Fibroblast of skin of left quadriceps (primary cell): Measurements from ENCODE around the gene RELT.
A peak's percentile ranks its signal among the peaks of the same experiment; 100 is the strongest.

Source experiments
- DNase-seq, 2 experiments: peaks; one replicate each; pipeline ENCODE4 v3.0.0-alpha.2; 2013; ENCODE audit warnings: low read depth in 2 of 2

RELT gene

GRCh38 chr11:73392108-73393010 lies 16.2 kb downstream of the RELT start:
- no peak for DNase-seq

GRCh38 chr11:73393011-73393380 lies 16.8 kb downstream of the RELT start:
- no peak for DNase-seq

GRCh38 chr11:73393479-73394415 lies 17.5 kb downstream of the RELT start:
- DNase-seq, result peak; percentile 53 to 61

GRCh38 chr11:73394416-73395296 lies 18.5 kb downstream of the RELT start:
- no peak for DNase-seq

GRCh38 chr11:73395297-73396208 lies 19.4 kb downstream of the RELT start:
- DNase-seq, result no peak

- no peak for DNase-seq
Observed at GRCh38 chr11:73396251-73396930, 20.2 kb downstream of the RELT start.

- no peak for DNase-seq
Observed at GRCh38 chr11:73396985-73397384, 20.8 kb downstream of the RELT start.

- DNase-seq, result no peak
Observed at GRCh38 chr11:73397468-73398131, 21.4 kb downstream of the RELT start.

- no peak for DNase-seq
Observed at GRCh38 chr11:73398132-73398526, 21.9 kb downstream of the RELT start.

- no peak for DNase-seq
Observed at GRCh38 chr11:73398721-73399120, 22.5 kb downstream of the RELT start.

GRCh38 chr11:73399159-73399590 lies 23.0 kb downstream of the RELT start:
- DNase-seq, result no peak

- no peak for DNase-seq
Observed at GRCh38 chr11:73399636-73400035, 23.4 kb downstream of the RELT start.

GRCh38 chr11:73400293-73400692 lies 24.1 kb downstream of the RELT start:
- DNase-seq, result no peak

- no peak for DNase-seq
Observed at GRCh38 chr11:73401217-73401923, 25.2 kb downstream of the RELT start.

- no peak for DNase-seq
Observed at GRCh38 chr11:73401924-73402833, 26.0 kb downstream of the RELT start.

GRCh38 chr11:73402834-73403185 lies 26.6 kb downstream of the RELT start:
- DNase-seq, result no peak

- DNase-seq, result no peak
Observed at GRCh38 chr11:73403541-73403940, 27.3 kb downstream of the RELT start.

GRCh38 chr11:73404048-73404447 lies 27.8 kb downstream of the RELT start:
- no peak for DNase-seq
